IMR-90 (cell line): Measurements from ENCODE around the gene RTL5. TPM values are rescaled to one million over a fixed set of nuclear protein-coding genes. Genes with fewer than 3 reads are reported as not detected.

Source experiments
- ATAC-seq: fragments of 200-7000 bp; cut with Tn5 transposase; 2 replicates; pipeline ENCODE4 v1.9.1; 2020; ENCODE audit warnings: low read depth, mild to moderate bottlenecking, moderate library complexity
- BruUV-seq: library from RNA; stranded (reverse); fragments of 400-500 nt; replicated peaks from 2 replicates; lab custom pipeline; 2021; lab: Mats Ljungman, UMichigan
- CTCF ChIA-PET: fragments of 300-600 bp; formaldehyde crosslinking; extraction: SDS; loops from one replicate; lab custom pipeline; 2021; ENCODE audit warnings: antibody characterized with exemption; lab: Yijun Ruan, JAX
- POLR2A ChIA-PET: fragments of 300-600 bp; sonication (Branson Sonifier 250); formaldehyde crosslinking; loops from one replicate; lab custom pipeline; 2022; ENCODE audit warnings: antibody characterized with exemption; ENCODE audit not compliant: unreplicated experiment; lab: Charles Lee
- DNase-seq: peaks from one replicate; pipeline ENCODE4 v3.0.0; 2013
- H2AFZ ChIP-seq: replicated peaks from 2 replicates; pipeline ENCODE3; 2013; ENCODE audit warnings: low read length, mild to moderate bottlenecking; ENCODE audit not compliant: poor library complexity
- H2AK5ac ChIP-seq: 2 replicates; pipeline ENCODE4 v1.6.1; 2013; ENCODE audit warnings: low read depth, low read length, inconsistent platforms
- H2AK9ac ChIP-seq: replicated peaks from 2 replicates; pipeline ENCODE3; 2013; ENCODE audit warnings: mild to moderate bottlenecking, low read depth, low read length, moderate library complexity; ENCODE audit not compliant: poor library complexity
- H2BK120ac ChIP-seq: 2 replicates; pipeline ENCODE4 v1.6.1; 2013; ENCODE audit warnings: low read depth, low read length, inconsistent platforms
- H2BK15ac ChIP-seq: 3 replicates; pipeline ENCODE4 v1.6.1; 2013; ENCODE audit warnings: low read depth, low read length, inconsistent platforms
- H2BK20ac ChIP-seq: 2 replicates; pipeline ENCODE4 v1.6.1; 2013; ENCODE audit warnings: low read depth, mild to moderate bottlenecking, inconsistent platforms, low read length, moderate library complexity
- H2BK5ac ChIP-seq: 2 replicates; pipeline ENCODE4 v1.6.1; 2013; ENCODE audit warnings: mild to moderate bottlenecking, low read depth, low read length, inconsistent platforms; ENCODE audit not compliant: poor library complexity, severe bottlenecking
- H3K14ac ChIP-seq: replicated peaks from 2 replicates; pipeline ENCODE4 v1.6.1; 2013; ENCODE audit warnings: low read depth, low read length, inconsistent platforms
- H3K18ac ChIP-seq: 2 replicates; pipeline ENCODE4 v1.6.1; 2013; ENCODE audit warnings: low read depth, low read length, control low read depth
- H3K23ac ChIP-seq: 2 replicates; pipeline ENCODE4 v1.6.1; 2013; ENCODE audit warnings: low read depth, low read length, inconsistent platforms
- H3K27ac ChIP-seq: 2 replicates; pipeline ENCODE4 v1.5.1; 2013; ENCODE audit warnings: mild to moderate bottlenecking, control low read depth, low read length; ENCODE audit not compliant: insufficient read depth
- H3K27me3 ChIP-seq: 2 replicates; pipeline ENCODE4 v1.6.1; 2013; ENCODE audit warnings: low read length; ENCODE audit not compliant: control insufficient read depth, insufficient read depth
- H3K36me3 ChIP-seq: 2 replicates; pipeline ENCODE4 v1.6.1; 2013; ENCODE audit warnings: low read length, mixed read lengths; ENCODE audit not compliant: control insufficient read depth, insufficient read depth
- H3K4ac ChIP-seq: 2 replicates; pipeline ENCODE4 v1.6.1; 2013; ENCODE audit warnings: low read depth, low read length, inconsistent platforms
- H3K4me1 ChIP-seq: 2 replicates; pipeline ENCODE4 v1.6.1; 2013; ENCODE audit warnings: low read length, mixed read lengths; ENCODE audit not compliant: control insufficient read depth, insufficient read depth
- H3K4me2 ChIP-seq: 2 replicates; pipeline ENCODE4 v1.6.1; 2013; ENCODE audit warnings: low read depth, mild to moderate bottlenecking, control low read depth, low read length, moderate library complexity
- H3K4me3 ChIP-seq: 2 replicates; pipeline ENCODE4 v1.5.1; 2013; ENCODE audit warnings: low read depth, mild to moderate bottlenecking, control low read depth, low read length, moderate library complexity; ENCODE audit not compliant: insufficient read depth
- H3K56ac ChIP-seq: 2 replicates; pipeline ENCODE4 v1.6.1; 2013; ENCODE audit warnings: low read length, inconsistent platforms; ENCODE audit not compliant: insufficient read depth; ENCODE audit errors: extremely low read depth
- H3K79me1 ChIP-seq, 2 experiments: 2 replicates each; pipeline ENCODE4 v1.6.1; 2013; ENCODE audit warnings: low read length in 2 of 2, inconsistent platforms in 1 of 2, low read depth in 1 of 2
- H3K9ac ChIP-seq: 2 replicates; pipeline ENCODE4 v1.6.1; 2013; ENCODE audit warnings: low read depth, low read length, control low read depth
- H3K9me1 ChIP-seq: 2 replicates; pipeline ENCODE4 v1.6.1; 2013; ENCODE audit warnings: low read length, inconsistent platforms; ENCODE audit not compliant: insufficient read depth
- H3K9me3 ChIP-seq: 2 replicates; pipeline ENCODE4 v1.6.1; 2013; ENCODE audit warnings: low read length; ENCODE audit not compliant: control insufficient read depth, insufficient read depth
- H4K20me1 ChIP-seq: 2 replicates; pipeline ENCODE4 v1.6.1; 2013; ENCODE audit warnings: low read length, inconsistent platforms; ENCODE audit not compliant: insufficient read depth
- H4K5ac ChIP-seq: 2 replicates; pipeline ENCODE4 v1.6.1; 2013; ENCODE audit warnings: mild to moderate bottlenecking, low read depth, low read length, control low read depth
- H4K8ac ChIP-seq, 2 experiments: 2 replicates each; pipeline ENCODE4 v1.6.1; 2013; ENCODE audit warnings: low read depth in 2 of 2, low read length in 2 of 2, control low read depth in 1 of 2, inconsistent platforms in 1 of 2
- H4K91ac ChIP-seq: 2 replicates; pipeline ENCODE4 v1.6.1; 2013; ENCODE audit warnings: low read depth, low read length, inconsistent platforms; ENCODE audit not compliant: insufficient read depth
- BHLHE40 ChIP-seq: fragments of 150-350 bp; IDR thresholded peaks from 2 replicates; pipeline ENCODE4 v1.6.1; 2016; ENCODE audit warnings: mild to moderate bottlenecking, low read depth, low read length
- CHD1 ChIP-seq: IDR thresholded peaks from 2 replicates; pipeline ENCODE4 v1.6.1; 2012; ENCODE audit warnings: low read depth, low read length, improper control_type of control experiment
- CTCF ChIP-seq: conservative IDR thresholded peaks from 2 replicates; pipeline ENCODE4 v1.5.1; 2012; ENCODE audit warnings: mild to moderate bottlenecking, low read depth, low read length, improper control_type of control experiment
- FOS ChIP-seq: fragments of 150-350 bp; IDR thresholded peaks from 2 replicates; pipeline ENCODE4 v1.6.1; 2016; ENCODE audit warnings: low read depth, low read length
- MAFK ChIP-seq: IDR thresholded peaks from 2 replicates; pipeline ENCODE4 v1.6.1; 2012; ENCODE audit warnings: low read depth, low read length, improper control_type of control experiment
- MXI1 ChIP-seq: IDR thresholded peaks from 2 replicates; pipeline ENCODE4 v1.6.1; 2012; ENCODE audit warnings: low read depth, mild to moderate bottlenecking, low read length, moderate library complexity, borderline replicate concordance
- NFE2L2 ChIP-seq: fragments of 150-350 bp; IDR thresholded peaks from 2 replicates; pipeline ENCODE4 v1.6.1; 2016; ENCODE audit warnings: low read depth, mild to moderate bottlenecking, low read length
- POLR2A ChIP-seq: IDR thresholded peaks from 2 replicates; pipeline ENCODE4 v1.6.1; 2012; ENCODE audit warnings: mild to moderate bottlenecking, low read depth, low read length
- RAD21 ChIP-seq: IDR thresholded peaks from 2 replicates; pipeline ENCODE4 v1.6.1; 2012; ENCODE audit warnings: low read length, improper control_type of control experiment
- RFX5 ChIP-seq: IDR thresholded peaks from 2 replicates; pipeline ENCODE4 v1.8.0; 2012; ENCODE audit warnings: low read depth, mild to moderate bottlenecking, low read length, moderate library complexity
- SMC3 ChIP-seq: fragments of 150-350 bp; IDR thresholded peaks from 2 replicates; pipeline ENCODE4 v1.6.1; 2016; ENCODE audit warnings: low read depth, mild to moderate bottlenecking, antibody characterized with exemption, low read length, moderate library complexity
- WGBS, 2 experiments: methylation state at CpG; one replicate each; pipeline versions ENCODE4 v1.1.5 to v1.1.7; 2013; ENCODE audit warnings: missing lambda C conversion rate in 2 of 2; ENCODE audit not compliant: insufficient read length in 1 of 2; ENCODE audit errors: extremely low coverage in 2 of 2; 5-methylcytosine and 5-hydroxymethylcytosine counted together
- dilution Hi-C: fragments of 300-500 bp; cut with HindIII; formaldehyde crosslinking; loops from one replicate; pipeline ENCODE4 v1.14.3; 2018; ENCODE audit warnings: low sequenced_read_pairs; ENCODE audit not compliant: unreplicated experiment
- in situ Hi-C: fragments of 300-500 bp; cut with MboI; formaldehyde crosslinking; loops from 3 replicates; pipeline ENCODE4 v1.14.3; 2019; ENCODE audit warnings: low sequenced_read_pairs, inconsistent platforms, mixed read lengths
- intact Hi-C: fragments of 100-400 bp; cut with micrococcal nuclease; formaldehyde crosslinking; loops from 2 replicates; pipeline ENCODE4 v1.10.0; 2022
- polyA plus RNA-seq, 3 experiments: library from polyadenylated mRNA; depleted of rRNA; stranded (reverse); fragments of >200 nt; gene quantifications; 2 replicates each; pipeline ENCODE4 v1.2.3, GENCODE V29; 2012; ENCODE audit warnings: low replicate concordance in 1 of 3
- total RNA-seq: library from RNA; depleted of rRNA; stranded (reverse); fragments of >200 nt; gene quantifications from 2 replicates; pipeline ENCODE4 v1.2.3, GENCODE V29; 2012
- TF ChIP-seq, protein P1 (sequence below): fragments of 150-350 bp; IDR thresholded peaks from 2 replicates; pipeline ENCODE4 v1.6.1; 2016; ENCODE audit warnings: low read depth, mild to moderate bottlenecking, low read length, moderate library complexity, borderline replicate concordance

Gene RTL5
- total and polyA plus RNA-seq, 2 of the 4 experiments (the other 2 are of a cell fraction) = 0.90 to 2.5 TPM

- H3K4me3 ChIP-seq = no peak overlapping the region
- no peak overlapping the region for H4K91ac ChIP-seq
- no peak overlapping the region for H2BK15ac ChIP-seq
- ATAC-seq = no peak
- no peak overlapping the region for H3K23ac ChIP-seq
- H4K8ac ChIP-seq = no peak overlapping the region
- no peak overlapping the region for H3K14ac ChIP-seq
- CTCF ChIA-PET = no interaction called here
- H2AK5ac ChIP-seq = no peak overlapping the region
- H4K5ac ChIP-seq = no peak overlapping the region
- dilution Hi-C loops (no loop called here), in situ Hi-C loops (no loop called here), intact Hi-C loops (no loop called here)
- no peak overlapping the region for H2BK120ac ChIP-seq
- no peaks in the 10 kb centered on the region for H3K4me1 ChIP-seq
- no peaks in the 10 kb centered on the region for H3K36me3 ChIP-seq
- no peaks in the 10 kb centered on the region for H4K20me1 ChIP-seq
- peaks cover 44% of the 10 kb centered on the region for H3K27me3 ChIP-seq
- 0% methylated on average over 1 of the region's 4 CpGs; no CpG with 5 or more reads in 1 of the 2 experiments for WGBS, 2 experiments
- H3K9me3 ChIP-seq = no peaks in the 10 kb centered on the region
- H3K4ac ChIP-seq = no peak overlapping the region
- no peak overlapping the region for H3K9ac ChIP-seq
- peak; percentile 12 for DNase-seq
- no peak overlapping the region for H3K18ac ChIP-seq
- POLR2A ChIA-PET = no interaction called here
- H2AK9ac ChIP-seq = no peak overlapping the region
- H3K27ac ChIP-seq = no peak overlapping the region
- H3K9me1 ChIP-seq = no peaks in the 10 kb centered on the region
- no peak overlapping the region for H2BK20ac ChIP-seq
- TF ChIP-seq BHLHE40 (no peak), RFX5 (no peak), CTCF (no peak), MAFK (no peak), NFE2L2 (no peak), RAD21 (no peak), SMC3 (no peak), FOS (no peak), POLR2A (no peak), CHD1 (no peak), MXI1 (no peak)
- TF ChIP-seq, protein P1, sequence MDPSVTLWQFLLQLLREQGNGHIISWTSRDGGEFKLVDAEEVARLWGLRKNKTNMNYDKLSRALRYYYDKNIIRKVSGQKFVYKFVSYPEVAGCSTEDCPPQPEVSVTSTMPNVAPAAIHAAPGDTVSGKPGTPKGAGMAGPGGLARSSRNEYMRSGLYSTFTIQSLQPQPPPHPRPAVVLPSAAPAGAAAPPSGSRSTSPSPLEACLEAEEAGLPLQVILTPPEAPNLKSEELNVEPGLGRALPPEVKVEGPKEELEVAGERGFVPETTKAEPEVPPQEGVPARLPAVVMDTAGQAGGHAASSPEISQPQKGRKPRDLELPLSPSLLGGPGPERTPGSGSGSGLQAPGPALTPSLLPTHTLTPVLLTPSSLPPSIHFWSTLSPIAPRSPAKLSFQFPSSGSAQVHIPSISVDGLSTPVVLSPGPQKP = no peak
- no peak overlapping the region for H2AFZ ChIP-seq
- no peak overlapping the region for H3K56ac ChIP-seq
- H3K4me2 ChIP-seq = no peak overlapping the region
- no peak overlapping the region for H2BK5ac ChIP-seq
- no peaks in the 10 kb centered on the region for H3K79me1 ChIP-seq
- no TSS peak for BruUV-seq
These were observed 36.8 kb downstream of the RTL5 start for GRCh38 chrX:72094894-72095293.
